Stimulated activated CD8-positive, alpha-beta memory T cell treated with anti-CD3 and anti-CD28 coated beads, Interleukin-15, amount 100 ng/mL, for 24 hours (primary cell): ENCODE data around the gene AGAP1.
"Not testable (repeated sequence)": the region's sequence is repeated elsewhere in the genome, so short reads cannot be mapped to it uniquely, and the experiment has no call there.

Experiments
- DNase-seq: peaks from one replicate; pipeline ENCODE4 v3.0.0-alpha.2; 2020; ENCODE audit warnings: low read depth

Gene AGAP1

DNA sequence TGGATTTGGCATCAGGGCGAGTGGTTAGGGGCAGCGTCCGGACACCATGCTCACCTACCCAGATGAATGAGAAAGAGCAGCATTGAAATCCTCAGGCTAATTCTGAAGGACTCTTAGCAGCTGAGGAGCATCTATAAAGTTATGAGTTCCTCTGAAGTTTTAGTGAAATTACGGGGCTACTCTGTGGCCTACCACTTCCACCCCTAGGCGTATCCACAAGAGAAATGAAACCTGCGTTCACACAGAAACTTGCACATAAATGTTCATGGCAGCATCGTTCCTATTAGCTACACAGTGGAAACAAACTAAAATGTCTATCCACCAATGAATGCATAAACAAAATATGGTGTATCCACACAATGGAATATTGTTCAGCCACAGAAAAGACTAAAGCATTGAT is 576.4 kb downstream of the AGAP1 start:
- DNase-seq: no peak

DNA sequence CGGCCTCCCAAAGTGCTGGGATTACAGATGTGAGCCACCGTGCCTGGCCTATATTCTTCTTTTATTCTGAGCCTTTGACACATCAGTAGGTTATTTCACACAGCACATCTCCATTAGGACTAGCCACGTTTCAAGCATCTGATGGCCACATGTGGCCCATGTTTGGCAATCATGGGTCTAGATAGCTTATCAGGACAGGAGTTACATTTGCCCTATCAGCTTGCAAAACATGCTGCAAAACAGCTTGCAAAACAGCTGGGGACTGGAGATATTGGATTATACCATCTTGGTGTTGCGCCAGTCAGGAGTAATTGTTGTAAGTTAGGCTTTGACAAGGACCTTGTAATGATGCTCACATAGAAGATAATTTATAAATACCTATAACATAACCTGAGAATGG is 579.4 kb downstream of the AGAP1 start:
- DNase-seq: no peak

DNA sequence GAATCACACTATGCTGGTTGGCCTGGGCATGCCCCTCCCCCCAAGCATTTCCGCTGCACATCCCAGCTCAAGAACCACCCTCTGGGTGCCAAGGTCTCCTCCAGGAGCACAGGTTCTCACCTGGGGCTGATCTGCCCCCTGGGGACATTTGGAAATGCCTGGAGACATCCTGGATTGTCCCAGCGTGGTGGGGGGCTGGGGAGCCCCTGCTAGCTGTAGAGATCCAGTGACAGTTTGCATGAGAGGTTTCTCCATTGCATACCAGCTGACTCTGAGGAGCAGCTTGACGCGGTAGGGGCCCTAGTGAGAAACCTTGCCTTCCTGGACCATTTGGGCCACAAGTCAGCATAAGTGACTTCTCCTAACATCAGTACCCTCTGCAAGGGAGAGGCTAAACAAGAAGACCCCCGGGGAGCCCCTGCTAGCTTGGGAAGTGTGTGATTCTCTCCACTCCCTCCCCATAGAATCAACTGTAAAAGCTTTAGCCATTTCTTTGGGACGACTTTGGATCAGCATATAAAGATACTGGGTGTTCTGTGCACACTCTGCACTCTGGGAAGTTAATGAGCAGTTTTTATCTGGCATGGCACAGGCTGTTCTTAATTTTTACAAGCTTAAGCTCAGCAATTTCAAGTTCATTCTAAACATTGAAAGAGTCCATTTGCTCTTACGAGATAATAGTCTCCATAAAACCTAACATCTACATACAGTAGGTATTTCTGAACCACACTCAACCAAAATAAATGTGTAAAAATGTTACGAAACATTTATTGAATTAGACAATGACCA is 580.2 kb downstream of the AGAP1 start:
- DNase-seq: no peak

DNA sequence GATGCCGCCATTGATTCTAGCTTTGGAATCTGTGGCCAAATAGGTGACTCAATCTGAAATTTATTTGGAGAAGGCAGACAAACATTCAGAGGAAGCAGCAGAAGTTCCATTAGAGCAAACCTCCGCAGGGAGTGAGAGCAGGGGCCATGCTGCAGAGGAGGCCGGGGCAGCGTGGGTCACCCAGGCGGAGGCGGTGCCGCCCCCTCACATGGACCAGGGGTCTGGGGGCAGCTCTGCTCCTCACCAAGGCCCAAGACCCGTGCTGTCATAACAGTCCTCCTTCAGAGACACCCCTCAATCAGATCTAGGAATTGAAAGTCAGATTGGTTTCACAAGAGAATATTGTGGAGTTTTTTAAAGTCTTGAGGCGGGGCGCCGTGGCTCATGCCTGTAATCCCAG is 582.0 kb downstream of the AGAP1 start:
- no peak for DNase-seq

DNA sequence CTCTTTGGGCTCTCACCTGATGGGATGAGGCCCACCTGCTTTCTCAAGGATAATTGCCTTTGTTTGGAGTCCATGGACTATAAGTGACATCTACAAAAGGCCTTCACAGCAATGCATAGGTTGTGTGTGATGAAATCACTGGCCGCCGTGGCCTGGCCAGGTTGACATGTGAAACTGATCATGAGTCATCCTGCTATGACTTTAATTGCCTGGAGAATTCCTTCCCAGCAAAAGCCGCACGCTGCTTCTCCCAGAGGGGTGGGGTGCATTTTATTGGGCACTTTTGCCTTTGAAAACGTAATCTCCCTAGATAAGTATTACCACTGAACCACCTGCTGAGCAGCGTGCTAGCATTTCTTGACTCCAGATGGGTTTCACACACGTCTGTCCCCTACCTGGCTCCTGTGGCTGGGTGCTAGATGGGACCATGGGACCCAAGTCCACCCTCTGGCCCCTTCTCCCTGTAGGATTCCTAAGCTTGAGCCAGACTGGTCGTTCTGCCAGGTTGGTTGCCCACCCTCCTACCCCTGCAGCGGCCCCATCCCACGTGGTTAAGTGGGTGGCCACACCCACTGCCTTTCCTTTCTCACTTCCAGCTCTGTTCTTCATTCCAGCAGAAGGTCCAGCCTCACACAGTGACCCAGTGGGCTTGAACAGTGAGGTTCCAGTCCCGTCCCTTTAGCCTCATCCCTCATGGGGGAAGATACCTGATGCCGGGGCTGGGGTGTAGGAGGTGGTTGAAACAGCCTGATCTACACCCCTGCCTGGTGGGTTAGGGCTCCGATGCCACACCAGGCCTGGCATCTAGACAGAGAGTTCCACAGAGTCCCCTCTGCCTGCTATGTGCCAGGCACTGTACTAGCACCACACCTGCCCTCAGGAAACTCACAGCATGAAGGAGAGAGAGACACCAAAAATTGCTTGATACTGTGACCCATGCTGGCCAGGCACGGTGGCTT is 584.7 kb downstream of the AGAP1 start:
- no peak for DNase-seq

DNA sequence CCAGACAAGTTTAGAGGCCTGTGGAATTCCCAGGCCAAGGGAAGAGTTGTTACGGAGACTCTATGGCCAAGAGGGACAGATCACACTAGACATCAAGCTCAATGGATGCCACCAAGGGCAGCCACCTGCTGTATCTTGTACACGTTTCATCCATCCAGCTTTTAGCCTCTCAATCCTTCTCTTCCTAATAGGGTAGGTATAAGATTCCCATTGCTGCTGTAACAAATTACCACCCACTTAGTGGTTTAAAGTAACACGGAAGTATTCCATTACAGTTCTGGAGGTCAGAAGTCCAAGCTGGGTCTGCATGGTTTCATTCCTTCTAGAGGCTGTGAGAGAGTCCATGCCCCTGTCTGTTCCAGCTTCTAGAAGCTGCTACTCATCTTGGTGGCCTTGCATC is 586.6 kb downstream of the AGAP1 start:
- DNase-seq: no peak

DNA sequence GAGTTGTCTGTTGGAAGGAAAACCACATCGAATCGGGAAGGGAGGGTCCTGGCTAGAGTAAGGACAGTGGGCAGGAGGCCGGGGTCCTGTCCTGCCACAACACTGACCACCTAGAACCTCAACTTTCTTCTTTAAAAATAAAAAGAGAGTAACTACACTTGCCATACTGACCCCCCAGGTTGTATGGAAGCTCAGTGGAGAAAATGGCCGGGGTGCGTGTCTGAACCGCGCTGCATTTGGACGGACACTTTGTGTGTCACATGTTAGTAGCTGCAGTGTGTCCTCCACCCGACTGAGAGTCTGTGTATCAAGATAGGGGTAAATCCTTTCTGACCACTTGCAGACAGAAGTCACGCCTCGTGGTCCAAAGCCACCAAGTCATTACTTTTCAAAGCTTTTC is 587.3 kb downstream of the AGAP1 start:
- DNase-seq: no peak

DNA sequence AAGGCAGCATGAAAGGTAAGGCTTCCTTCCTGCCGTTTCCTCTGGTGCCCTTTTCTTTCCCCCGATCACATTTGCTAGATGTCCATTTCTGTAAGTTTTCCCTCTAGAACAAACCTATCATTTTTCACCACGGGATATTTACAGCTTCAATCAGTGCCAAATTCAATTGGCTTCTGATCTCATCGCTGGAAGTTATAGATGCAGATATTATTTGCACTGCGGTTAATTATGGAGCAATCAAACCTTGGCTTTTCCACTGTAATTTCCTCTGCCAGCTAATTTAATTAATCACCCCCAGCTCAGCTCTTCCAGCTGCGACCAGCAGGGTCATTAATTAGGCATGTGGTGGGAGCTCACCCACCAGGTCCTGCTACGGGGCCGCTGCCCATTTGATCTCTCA is 588.2 kb downstream of the AGAP1 start:
- no peak for DNase-seq

DNA sequence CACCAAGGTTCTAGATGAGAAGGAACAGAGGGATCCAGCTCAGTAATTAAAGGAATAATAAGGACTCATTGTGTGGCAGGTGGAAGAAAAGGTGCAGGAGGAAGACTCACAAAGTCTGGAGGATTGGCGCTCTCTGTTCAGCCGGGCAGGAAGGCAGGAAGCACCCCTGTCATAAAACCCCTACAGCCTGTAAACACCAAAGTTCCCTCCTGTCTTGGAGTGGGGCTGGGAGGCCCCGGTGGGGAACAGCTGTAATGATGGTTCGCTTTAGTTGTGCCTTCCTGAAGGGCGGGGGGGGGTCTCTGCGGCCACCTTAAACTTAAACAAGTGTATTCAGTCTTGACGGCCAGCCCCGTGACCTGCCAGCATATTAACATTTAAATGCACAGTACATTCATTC is 590.1 kb downstream of the AGAP1 start:
- DNase-seq: no peak

DNA sequence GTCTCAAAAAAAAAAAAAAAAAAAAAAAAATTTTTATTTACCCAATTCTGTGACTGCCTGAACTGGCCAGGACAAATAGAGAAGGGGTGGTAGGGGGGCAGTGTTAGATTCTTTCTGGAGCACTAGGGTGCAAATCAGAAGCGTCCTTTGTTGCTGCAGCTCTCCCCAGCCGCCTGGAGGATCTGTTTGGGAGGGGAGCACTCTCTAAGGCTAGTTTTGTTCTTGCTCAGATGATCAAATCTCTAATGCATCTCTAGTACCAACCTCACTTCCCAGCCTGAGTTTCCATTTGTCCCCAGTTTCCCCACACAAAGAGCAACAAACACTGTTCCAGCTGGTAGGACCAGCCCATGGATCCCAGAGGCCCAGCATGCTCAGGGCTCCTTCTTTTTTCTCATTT is 591.4 kb downstream of the AGAP1 start:
- DNase-seq: no peak

DNA sequence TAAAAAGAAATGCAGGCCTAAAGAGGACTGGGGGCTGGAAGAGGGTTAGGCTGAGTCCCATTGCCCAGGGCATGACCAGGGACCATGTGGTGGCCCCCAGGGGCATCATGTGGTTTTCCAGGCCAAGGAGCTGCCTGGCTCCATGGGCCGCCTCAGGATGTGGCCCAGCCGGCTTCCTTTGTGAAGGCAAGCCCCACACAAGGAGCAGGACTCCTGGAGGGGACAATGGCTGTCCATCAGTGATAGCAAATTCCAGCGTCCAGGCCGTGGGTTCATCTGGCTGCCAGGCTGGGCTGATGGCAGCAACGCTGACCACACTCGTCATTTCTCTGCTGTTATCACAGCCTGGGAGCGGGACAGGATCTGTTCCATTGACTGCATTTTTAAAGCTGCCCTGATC is 591.8 kb downstream of the AGAP1 start:
- no peak for DNase-seq

DNA sequence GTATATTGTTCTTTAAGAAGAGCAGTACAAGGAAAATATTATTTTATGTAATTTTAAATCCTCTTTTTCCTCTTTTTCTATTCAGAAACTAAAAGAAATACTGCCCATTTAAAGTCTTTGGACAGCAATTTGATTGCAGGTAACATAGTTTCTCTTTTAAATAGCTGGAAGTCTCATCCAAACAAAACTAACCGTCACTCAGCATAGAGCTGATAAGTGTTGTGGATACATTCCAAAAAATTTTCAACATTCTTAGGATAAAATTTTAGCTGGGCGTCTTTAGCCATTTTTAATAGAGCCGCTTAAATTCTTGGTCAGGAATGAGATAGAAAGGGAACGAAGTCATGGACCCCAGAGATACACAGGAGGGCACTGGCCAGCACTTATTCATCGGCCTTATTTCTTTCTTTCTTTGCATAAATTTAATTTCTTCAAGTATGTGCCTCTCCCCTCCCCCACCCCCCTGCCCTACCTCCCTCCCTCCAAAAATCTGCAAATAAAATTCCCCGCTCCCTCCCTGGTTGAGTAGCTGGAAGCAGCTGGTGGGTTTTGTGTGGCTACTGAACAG is 592.6 kb downstream of the AGAP1 start:
- no peak for DNase-seq

DNA sequence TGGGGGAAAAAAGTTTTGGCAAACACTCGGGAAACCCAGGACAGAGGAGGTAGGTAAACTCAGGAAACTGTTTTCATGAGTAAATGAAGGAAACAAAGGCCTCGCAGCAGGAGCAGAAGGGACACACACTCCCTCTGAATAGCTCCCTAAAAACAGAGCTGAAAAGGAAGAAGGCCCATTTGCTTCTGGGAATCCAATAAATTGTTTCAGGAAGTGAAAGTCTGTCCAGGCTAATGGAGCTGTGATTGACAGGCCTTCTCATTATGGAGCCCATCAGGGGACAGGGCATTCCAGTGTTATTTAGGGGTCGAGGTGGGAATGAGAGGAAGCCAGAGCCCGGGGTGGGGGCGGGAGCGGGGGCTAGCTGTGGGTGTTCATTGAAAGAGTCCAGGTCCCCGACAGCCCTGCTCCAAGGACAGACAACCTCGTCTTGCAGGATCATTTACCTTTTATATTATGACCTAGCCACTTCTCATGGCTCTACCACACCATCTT is 593.2 kb downstream of the AGAP1 start:
- DNase-seq: no peak

DNA sequence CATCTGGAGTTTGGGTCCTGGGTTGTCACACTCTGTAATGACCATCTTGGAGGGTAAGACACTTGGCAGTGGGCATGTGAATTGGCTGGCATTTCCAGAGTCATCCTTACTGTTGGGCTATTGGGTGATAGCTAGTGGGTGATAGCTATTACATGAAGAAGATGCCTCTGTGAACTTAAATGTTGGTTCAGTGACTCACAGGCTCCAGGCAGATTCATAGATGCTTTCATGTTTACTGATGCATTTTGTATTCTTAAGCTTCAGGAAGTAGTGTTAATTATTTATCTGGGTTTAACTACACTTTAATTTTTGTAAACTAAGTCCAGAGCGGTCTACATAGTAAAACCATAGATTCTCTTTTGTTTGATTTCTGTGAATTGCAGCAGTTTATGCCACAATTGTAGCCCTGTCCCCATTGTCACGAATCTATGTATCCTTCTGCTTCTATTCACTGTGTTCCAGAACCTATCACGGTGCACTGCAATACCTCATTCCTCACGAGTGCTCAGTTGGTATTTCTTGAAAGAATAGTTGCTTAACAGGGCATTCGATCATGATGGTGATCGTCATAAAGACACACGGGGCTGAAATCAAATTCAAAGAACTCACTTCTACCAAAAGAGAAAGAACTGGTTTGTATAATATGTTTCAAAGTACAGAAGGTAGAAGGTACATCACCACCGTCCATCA is 594.7 kb downstream of the AGAP1 start:
- no peak for DNase-seq

DNA sequence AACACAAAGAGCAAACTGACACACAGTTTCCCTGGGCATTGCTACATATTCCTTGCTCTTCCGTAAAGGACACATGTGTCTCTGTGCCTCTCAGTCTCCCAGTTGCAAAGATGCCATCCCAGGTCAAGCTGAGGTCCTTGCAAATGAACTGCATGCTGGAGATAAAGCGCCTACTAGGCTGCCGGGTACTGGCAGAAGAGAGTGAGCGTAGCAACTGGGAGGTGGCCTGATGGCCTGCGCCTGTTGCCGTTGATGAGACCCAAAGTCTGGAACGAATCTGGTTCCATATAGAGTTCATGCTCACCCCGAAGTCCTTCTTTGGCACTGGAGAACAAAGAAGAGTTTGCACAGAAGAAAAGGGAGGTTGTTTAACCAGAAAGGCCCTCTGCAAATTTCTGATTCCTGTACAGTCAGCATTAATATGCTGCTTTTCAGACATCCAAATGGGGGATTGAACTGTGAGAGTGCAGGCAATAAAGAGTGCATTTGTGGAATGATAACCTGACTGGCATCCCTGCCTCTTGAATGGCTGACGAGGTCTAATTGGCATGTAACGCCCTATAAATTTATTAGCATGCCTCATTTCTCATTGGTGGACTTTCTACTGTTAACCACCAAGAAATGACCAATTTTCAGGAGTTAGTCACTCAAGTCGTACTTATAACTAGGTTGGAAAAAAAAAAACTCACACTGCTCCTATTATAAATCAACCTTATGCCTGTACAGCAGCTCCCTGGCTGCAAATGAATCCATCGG is 595.6 kb downstream of the AGAP1 start:
- no peak for DNase-seq

DNA sequence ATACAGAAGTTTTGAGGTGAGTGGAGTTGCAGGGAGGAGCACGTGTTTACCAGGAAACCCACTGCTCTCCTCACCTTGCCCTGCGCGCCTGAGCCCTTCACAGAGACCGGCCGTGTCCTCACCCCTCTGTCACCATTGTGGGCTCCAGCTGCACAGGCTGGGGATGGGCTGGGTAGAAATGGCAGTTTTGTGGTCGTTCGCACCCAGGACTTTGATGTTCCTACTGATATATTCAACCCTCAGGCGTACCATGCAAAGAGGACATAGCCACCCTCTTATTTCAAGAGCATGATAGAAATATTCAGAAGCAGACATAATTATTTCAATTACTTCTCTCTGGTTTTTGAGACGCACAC is 596.2 kb downstream of the AGAP1 start:
- DNase-seq: no peak

DNA sequence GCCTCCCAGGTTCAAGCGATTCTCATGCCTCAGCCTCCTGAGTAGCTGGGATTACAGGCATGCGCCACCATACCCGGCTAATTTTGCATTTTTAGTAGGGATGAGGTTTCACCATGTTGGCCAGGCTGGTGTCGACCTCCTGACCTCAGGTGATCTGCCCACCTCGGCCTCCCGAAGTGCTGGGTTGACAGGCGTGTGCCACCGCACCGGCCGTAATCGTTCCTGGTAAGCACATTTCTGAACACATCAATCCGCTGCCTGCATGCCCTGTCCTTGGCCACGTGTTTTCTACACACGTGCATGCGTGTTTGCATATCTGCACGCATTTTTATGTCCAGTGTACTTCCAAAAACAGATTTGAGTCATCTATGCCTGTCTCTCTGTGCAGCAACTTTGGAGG is 597.0 kb downstream of the AGAP1 start:
- not testable (repeated sequence) for DNase-seq

DNA sequence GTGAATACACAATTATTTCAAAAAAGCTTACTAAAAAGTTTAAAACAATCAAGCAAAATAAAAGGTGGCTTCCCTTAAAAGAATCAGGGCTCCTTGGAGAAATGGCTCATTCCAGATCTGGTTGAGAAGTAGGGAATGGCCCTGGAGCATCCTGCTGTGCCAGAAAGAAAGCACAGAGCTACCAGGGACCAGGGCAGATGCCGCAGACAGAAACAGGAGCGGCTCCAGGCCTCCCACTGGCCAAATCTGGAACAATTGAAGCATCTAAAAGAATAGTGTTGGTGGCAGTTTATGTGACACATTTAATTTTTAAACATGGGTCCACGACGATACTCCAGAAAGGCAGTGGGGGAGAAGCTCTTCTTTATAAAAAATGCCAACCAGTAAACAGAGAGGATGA is 598.9 kb downstream of the AGAP1 start:
- no peak for DNase-seq

DNA sequence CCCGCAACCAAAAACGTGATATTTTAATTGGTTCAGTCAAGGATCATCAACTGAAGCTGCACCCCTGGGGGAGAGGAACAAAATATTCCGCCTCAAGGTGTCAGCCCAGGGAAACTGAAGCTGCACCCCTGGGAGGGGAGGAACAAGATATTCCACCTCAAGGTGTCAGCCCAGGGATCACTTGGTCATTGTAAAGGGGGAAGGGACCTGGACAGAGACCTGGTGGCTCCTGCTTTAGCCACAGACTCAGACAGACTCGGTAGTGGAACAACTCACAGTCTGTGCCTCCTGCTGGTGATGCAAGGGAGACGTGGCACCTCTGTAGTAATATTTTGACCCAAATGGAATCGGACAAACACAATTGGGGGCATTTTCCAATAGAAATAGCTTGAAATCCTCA is 599.3 kb downstream of the AGAP1 start:
- DNase-seq: no peak

DNA sequence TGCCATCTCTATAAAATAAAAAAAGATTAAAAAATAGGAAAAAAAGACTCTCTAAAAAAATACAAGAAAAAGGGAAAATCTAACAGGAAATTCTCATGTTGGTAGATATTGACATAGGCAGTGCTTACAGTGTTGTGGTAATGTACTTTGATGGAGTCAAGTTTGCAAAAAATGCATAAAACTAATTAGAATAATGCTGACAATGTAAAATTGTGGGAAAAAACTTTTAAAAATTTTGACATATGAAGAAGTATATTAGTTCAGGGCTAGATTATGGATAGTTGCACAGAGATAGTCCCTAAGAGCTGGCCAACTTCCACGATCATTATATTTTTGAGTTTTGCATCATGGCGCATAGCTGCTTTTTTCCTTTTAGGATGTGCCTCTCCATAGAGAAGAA is 601.7 kb downstream of the AGAP1 start:
- no peak for DNase-seq

DNA sequence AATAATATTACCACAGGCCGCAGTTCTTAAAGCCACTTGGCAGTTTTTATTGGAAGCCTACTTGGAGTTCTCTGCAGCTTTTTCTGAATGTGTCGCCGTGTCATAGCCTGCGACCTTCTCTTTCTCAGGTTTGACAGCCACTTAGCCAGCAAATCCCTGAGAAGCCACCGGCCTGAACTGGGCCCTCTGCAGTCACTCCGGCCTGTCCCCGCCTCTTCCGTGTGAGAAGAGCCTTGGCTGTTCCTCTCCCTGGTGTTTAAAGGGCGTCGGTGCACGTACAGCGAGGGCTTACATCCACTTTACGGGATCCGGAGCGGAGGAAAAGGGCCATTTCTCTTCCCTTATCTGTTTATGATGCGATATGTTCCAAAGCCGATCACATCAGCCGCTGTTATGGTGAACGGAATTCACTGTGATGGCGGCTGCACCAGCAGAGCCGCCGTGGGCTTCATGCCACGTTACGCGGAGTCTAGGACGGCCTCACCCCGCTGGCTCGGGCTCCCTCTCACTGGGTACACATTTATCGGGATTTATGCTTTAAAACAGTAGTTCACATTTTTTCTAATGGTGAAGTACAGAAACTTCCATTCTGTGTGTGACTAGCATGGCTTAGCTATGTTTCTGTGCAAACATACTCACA is 607.6 kb downstream of the AGAP1 start:
- no peak for DNase-seq
